ENCODE results near the gene AAMDC.

AAMDC gene

DNA sequence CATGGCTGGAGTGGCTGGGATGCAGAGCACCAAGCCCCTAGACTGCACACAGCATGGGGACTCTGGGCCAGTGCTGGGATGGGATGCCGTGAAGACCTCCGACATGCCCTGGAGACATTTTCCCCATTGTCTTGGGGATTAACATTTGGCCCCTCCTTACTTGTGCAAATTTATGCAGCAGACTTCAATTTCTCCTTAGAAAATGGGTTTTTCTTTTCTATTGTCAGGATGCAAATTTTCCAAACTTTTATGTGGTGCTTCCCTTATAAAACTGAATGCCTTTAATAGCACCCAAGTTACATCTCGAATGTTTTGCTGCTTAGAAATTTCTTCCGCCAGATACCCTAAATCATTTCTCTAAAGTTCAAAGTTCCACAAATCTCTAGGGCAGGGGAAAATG lies 29.6 kb upstream of the AAMDC start:
- no peak overlapping the region for H3K27ac ChIP-seq
- in situ Hi-C loops (cut with HindIII; ENCODE audit: low pct_ligation_motif_present, low sequenced_read_pairs) = no loop called here
- TF ChIP-seq, protein P1, sequence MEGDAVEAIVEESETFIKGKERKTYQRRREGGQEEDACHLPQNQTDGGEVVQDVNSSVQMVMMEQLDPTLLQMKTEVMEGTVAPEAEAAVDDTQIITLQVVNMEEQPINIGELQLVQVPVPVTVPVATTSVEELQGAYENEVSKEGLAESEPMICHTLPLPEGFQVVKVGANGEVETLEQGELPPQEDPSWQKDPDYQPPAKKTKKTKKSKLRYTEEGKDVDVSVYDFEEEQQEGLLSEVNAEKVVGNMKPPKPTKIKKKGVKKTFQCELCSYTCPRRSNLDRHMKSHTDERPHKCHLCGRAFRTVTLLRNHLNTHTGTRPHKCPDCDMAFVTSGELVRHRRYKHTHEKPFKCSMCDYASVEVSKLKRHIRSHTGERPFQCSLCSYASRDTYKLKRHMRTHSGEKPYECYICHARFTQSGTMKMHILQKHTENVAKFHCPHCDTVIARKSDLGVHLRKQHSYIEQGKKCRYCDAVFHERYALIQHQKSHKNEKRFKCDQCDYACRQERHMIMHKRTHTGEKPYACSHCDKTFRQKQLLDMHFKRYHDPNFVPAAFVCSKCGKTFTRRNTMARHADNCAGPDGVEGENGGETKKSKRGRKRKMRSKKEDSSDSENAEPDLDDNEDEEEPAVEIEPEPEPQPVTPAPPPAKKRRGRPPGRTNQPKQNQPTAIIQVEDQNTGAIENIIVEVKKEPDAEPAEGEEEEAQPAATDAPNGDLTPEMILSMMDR (IDR thresholded peaks at IDR 0.05; ENCODE audit: low read depth, low read length, missing control alignments) = no peak
- no peaks in the 10 kb centered on the region for H3K27me3 ChIP-seq (replicated peaks)
- no peaks in the 10 kb centered on the region for H3K36me3 ChIP-seq (replicated peaks)
- no peak overlapping the region for H3K4me3 ChIP-seq (ENCODE audit: low read depth, low read length)
- DNase-seq = no peak

- in situ Hi-C loops (cut with HindIII; ENCODE audit: low pct_ligation_motif_present, low sequenced_read_pairs) = no loop called here
- TF ChIP-seq, protein P1 (IDR thresholded peaks at IDR 0.05; ENCODE audit: low read depth, low read length, missing control alignments) = no peak
- no peak overlapping the region for H3K27ac ChIP-seq
- DNase-seq = no peak
- H3K27me3 ChIP-seq (replicated peaks) = no peaks in the 10 kb centered on the region
- H3K36me3 ChIP-seq (replicated peaks) = no peaks in the 10 kb centered on the region
- H3K4me3 ChIP-seq (ENCODE audit: low read depth, low read length) = no peak overlapping the region
These were observed 27.0 kb upstream of the AAMDC start for GRCh38 chr11:77793972-77794371.

DNA sequence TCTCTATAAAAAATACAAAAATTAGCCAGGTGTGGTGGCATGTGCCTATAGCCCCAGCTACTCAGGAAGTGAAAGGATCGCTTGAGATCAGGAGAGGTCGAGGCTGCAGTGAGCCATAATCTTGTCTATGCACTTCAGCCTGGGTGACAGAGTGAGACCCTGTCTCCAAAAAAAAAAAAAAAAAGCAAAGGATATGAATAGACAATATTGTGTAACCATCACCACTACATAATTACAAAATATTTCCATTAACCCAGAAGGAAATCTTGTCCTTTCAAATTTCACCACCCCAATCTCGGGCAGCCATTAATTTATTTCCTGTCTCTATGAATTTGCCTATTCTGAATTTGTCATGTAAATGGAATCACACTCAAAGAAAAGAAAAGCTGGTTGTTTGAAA lies 21.6 kb upstream of the AAMDC start:
- TF ChIP-seq, protein P1 (IDR thresholded peaks at IDR 0.05; ENCODE audit: low read depth, low read length, missing control alignments) = no peak
- no peak overlapping the region for H3K27ac ChIP-seq
- DNase-seq = no peak
- in situ Hi-C loops (cut with HindIII; ENCODE audit: low pct_ligation_motif_present, low sequenced_read_pairs) = no loop called here
- no peaks in the 10 kb centered on the region for H3K36me3 ChIP-seq (replicated peaks)
- no peak overlapping the region for H3K4me3 ChIP-seq (ENCODE audit: low read depth, low read length)
- H3K27me3 ChIP-seq (replicated peaks) = no peaks in the 10 kb centered on the region

- in situ Hi-C loops (cut with HindIII; ENCODE audit: low pct_ligation_motif_present, low sequenced_read_pairs) = no loop called here
- TF ChIP-seq, protein P1 (IDR thresholded peaks at IDR 0.05; ENCODE audit: low read depth, low read length, missing control alignments) = no peak
- Histone ChIP-seq H3K27ac (no peak overlapping the region), H3K4me3 (ENCODE audit: low read depth, low read length) (no peak overlapping the region), H3K36me3 (replicated peaks) (no peaks in the 10 kb centered on the region), H3K27me3 (replicated peaks) (no peaks in the 10 kb centered on the region)
- DNase-seq = no peak
These were observed 20.5 kb upstream of the AAMDC start for GRCh38 chr11:77800449-77800848.

DNA sequence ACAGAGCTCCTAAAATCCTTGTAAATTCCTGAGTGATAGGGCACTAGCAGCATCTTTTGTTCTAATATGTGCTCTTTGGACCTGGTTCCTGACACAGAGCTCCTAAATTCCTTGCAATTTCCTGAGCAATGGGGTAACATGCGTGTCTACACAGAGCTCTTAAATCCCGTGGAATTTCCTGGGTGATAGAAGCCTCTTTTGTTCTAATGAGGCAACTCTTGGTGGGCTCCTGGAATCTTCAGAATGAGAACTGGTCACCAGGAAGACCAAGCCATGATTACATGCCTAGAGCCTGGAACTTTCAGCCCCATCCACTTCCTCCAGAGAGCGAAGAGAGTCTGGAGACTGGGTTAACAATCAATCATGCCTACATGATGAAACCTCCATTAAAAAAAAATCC lies 19.5 kb upstream of the AAMDC start:
- no peak for DNase-seq
- Histone ChIP-seq H3K27ac (no peak overlapping the region), H3K27me3 (replicated peaks) (no peaks in the 10 kb centered on the region), H3K36me3 (replicated peaks) (no peaks in the 10 kb centered on the region), H3K4me3 (ENCODE audit: low read depth, low read length) (no peak overlapping the region)
- in situ Hi-C loops (cut with HindIII; ENCODE audit: low pct_ligation_motif_present, low sequenced_read_pairs) = no loop called here
- TF ChIP-seq, protein P1 (IDR thresholded peaks at IDR 0.05; ENCODE audit: low read depth, low read length, missing control alignments) = no peak

GRCh38 chr11:77806415-77806814 lies 14.5 kb upstream of the AAMDC start:
- in situ Hi-C loops (cut with HindIII; ENCODE audit: low pct_ligation_motif_present, low sequenced_read_pairs) = no loop called here

More at GRCh38 chr11:77806415-77806814, 14.5 kb upstream of the AAMDC start:
- DNase-seq = no peak
- H3K27me3 ChIP-seq (replicated peaks) = no peaks in the 10 kb centered on the region
- TF ChIP-seq, protein P1 (IDR thresholded peaks at IDR 0.05; ENCODE audit: low read depth, low read length, missing control alignments) = no peak
- H3K36me3 ChIP-seq (replicated peaks) = no peaks in the 10 kb centered on the region
- H3K4me3 ChIP-seq (ENCODE audit: low read depth, low read length) = no peak overlapping the region
- no peak overlapping the region for H3K27ac ChIP-seq

Measured in brain microvascular endothelial cell (primary cell).